Subcutaneous abdominal adipose tissue (tissue), 5 donors: Measurements from ENCODE around the gene SLC35B1.

Source experiments
- H3K27ac ChIP-seq: one replicate; pipeline ENCODE4 v1.7.0; 2013; ENCODE audit warnings: low read depth, mild to moderate bottlenecking, inconsistent platforms, low read length, moderate library complexity
- H3K27me3 ChIP-seq, 5 donors: one replicate each; pipeline ENCODE4 v1.7.0; 2013; ENCODE audit warnings: low read length in 5 of 5, inconsistent platforms in 1 of 5; ENCODE audit not compliant: control insufficient read depth in 5 of 5, insufficient read depth in 4 of 5
- H3K36me3 ChIP-seq, 5 donors: one replicate each; pipeline ENCODE4 v1.7.0; 2013; ENCODE audit warnings: low read length in 5 of 5; ENCODE audit not compliant: control insufficient read depth in 5 of 5, insufficient read depth in 5 of 5
- H3K4me1 ChIP-seq, 5 donors: one replicate each; pipeline ENCODE4 v1.7.0; 2013; ENCODE audit warnings: low read length in 5 of 5, mild to moderate bottlenecking in 3 of 5, moderate library complexity in 1 of 5; ENCODE audit not compliant: control insufficient read depth in 5 of 5, insufficient read depth in 5 of 5
- H3K4me3 ChIP-seq, 5 donors: one replicate each; pipeline ENCODE4 v1.7.0; 2013; ENCODE audit warnings: low read length in 5 of 5, low read depth in 1 of 5
- H3K9ac ChIP-seq, 5 donors: one replicate each; pipeline ENCODE4 v1.7.0; 2013; ENCODE audit warnings: low read length in 5 of 5, mild to moderate bottlenecking in 4 of 5, moderate library complexity in 3 of 5
- H3K9me3 ChIP-seq, 5 donors: one replicate each; pipeline ENCODE4 v1.7.0; 2013; ENCODE audit warnings: low read length in 5 of 5; ENCODE audit not compliant: control insufficient read depth in 5 of 5
- donor health status: healthy.
- donor health status: healthy.
- donor health status: healthy.
- donor health status: healthy.
- donor health status: healthy.

The SLC35B1 gene

GRCh38 chr17:49747632-49748031 is 39.9 kb upstream of the SLC35B1 start:
- H3K9ac ChIP-seq, result no peak overlapping the region
- H3K27ac ChIP-seq, result no peak overlapping the region
- H3K4me3 ChIP-seq, result no peak overlapping the region
- peaks cover 0 to 7% (median 0%) of the 10 kb centered on the region in 5 donors for H3K36me3 ChIP-seq
- H3K4me1 ChIP-seq, result peaks cover 0 to 19% (median 11%) of the 10 kb centered on the region in 5 donors
- H3K27me3 ChIP-seq, result no peaks in the 10 kb centered on the region
- no peaks in the 10 kb centered on the region for H3K9me3 ChIP-seq

- no peak overlapping the region for H3K9ac ChIP-seq
- H3K27ac ChIP-seq, result no peak overlapping the region
- peaks cover 4 to 26% (median 18%) of the 10 kb centered on the region in 5 donors for H3K4me1 ChIP-seq
- no peak overlapping the region for H3K4me3 ChIP-seq
- peaks cover 0 to 7% (median 0%) of the 10 kb centered on the region in 5 donors for H3K36me3 ChIP-seq
- H3K9me3 ChIP-seq, result no peaks in the 10 kb centered on the region
- H3K27me3 ChIP-seq, result no peaks in the 10 kb centered on the region
Observed at GRCh38 chr17:49746791-49747490, 39.2 kb upstream of the SLC35B1 start.

GRCh38 chr17:49745175-49746139 is 37.7 kb upstream of the SLC35B1 start:
- Histone ChIP-seq H3K27me3 (no peaks in the 10 kb centered on the region), H3K4me3 (no peak overlapping the region), H3K36me3 (peaks cover 0 to 7% (median 0%) of the 10 kb centered on the region in 5 donors), H3K27ac (no peak overlapping the region), H3K9me3 (no peaks in the 10 kb centered on the region), H3K9ac (no peak overlapping the region), H3K4me1 (peaks cover 12 to 41% (median 32%) of the 10 kb centered on the region in 5 donors)

- H3K4me3 ChIP-seq, result no peak overlapping the region
- H3K27me3 ChIP-seq, result no peaks in the 10 kb centered on the region
- peak overlapping the region; percentile 7 for H3K27ac ChIP-seq
- peak overlapping the region in 2 of 5 donors; percentile 31 to 47 for H3K9ac ChIP-seq
- peaks cover 0 to 7% (median 0%) of the 10 kb centered on the region in 5 donors for H3K36me3 ChIP-seq
- H3K4me1 ChIP-seq, result peaks cover 14 to 59% (median 45%) of the 10 kb centered on the region in 5 donors
- H3K9me3 ChIP-seq, result no peaks in the 10 kb centered on the region
Observed at GRCh38 chr17:49742166-49742638, 34.4 kb upstream of the SLC35B1 start.

- Histone ChIP-seq H3K4me3 (no peak overlapping the region), H3K9ac (peak overlapping the region in 1 of 5 donors; percentile 31), H3K27ac (peak overlapping the region; percentile 7), H3K4me1 (peaks cover 14 to 59% (median 45%) of the 10 kb centered on the region in 5 donors), H3K27me3 (no peaks in the 10 kb centered on the region), H3K36me3 (peaks cover 0 to 7% (median 0%) of the 10 kb centered on the region in 5 donors), H3K9me3 (no peaks in the 10 kb centered on the region)
Observed at GRCh38 chr17:49741692-49742076, 33.9 kb upstream of the SLC35B1 start.

- Histone ChIP-seq H3K9ac (no peak overlapping the region), H3K4me1 (peaks cover 14 to 59% (median 45%) of the 10 kb centered on the region in 5 donors), H3K27me3 (no peaks in the 10 kb centered on the region), H3K36me3 (peaks cover 0 to 7% (median 0%) of the 10 kb centered on the region in 5 donors), H3K27ac (no peak overlapping the region), H3K4me3 (no peak overlapping the region), H3K9me3 (no peaks in the 10 kb centered on the region)
Observed at GRCh38 chr17:49741009-49741691, 33.4 kb upstream of the SLC35B1 start.

GRCh38 chr17:49739641-49740271 is 32.0 kb upstream of the SLC35B1 start:
- Histone ChIP-seq H3K9me3 (no peaks in the 10 kb centered on the region), H3K27ac (no peak overlapping the region), H3K27me3 (no peaks in the 10 kb centered on the region), H3K4me1 (peaks cover 14 to 54% (median 42%) of the 10 kb centered on the region in 5 donors), H3K4me3 (peak overlapping the region in 1 of 5 donors; percentile 38), H3K9ac (no peak overlapping the region), H3K36me3 (no peaks in the 10 kb centered on the region)

- Histone ChIP-seq H3K27ac (no peak overlapping the region), H3K4me3 (no peak overlapping the region), H3K4me1 (peaks cover 14 to 55% (median 42%) of the 10 kb centered on the region in 5 donors), H3K27me3 (no peaks in the 10 kb centered on the region), H3K9me3 (no peaks in the 10 kb centered on the region), H3K36me3 (no peaks in the 10 kb centered on the region), H3K9ac (no peak overlapping the region)
Observed at GRCh38 chr17:49738456-49739163, 30.8 kb upstream of the SLC35B1 start.
